SK-N-MC (cell line): Measurements from ENCODE around the gene PCSK5.

Experiments
- EZH2 ChIP-seq: fragments of 200-600 bp; sonication (generic); IDR thresholded peaks from one replicate; pipeline ENCODE4 v1.6.1; 2017; ENCODE audit warnings: antibody characterized with exemption
- POLR2AphosphoS5 ChIP-seq: IDR thresholded peaks from 2 replicates; pipeline ENCODE4 v1.6.1; 2012; ENCODE audit warnings: mild to moderate bottlenecking, low read depth, low read length, borderline replicate concordance

- TF ChIP-seq EZH2 (no peak), POLR2AphosphoS5 (no peak)
Observed at GRCh38 chr9:75876999-75877640, 13.4 kb upstream of the PCSK5 start.
